HepG2 (cell line): ENCODE data around the gene PLRG1. TPM values are rescaled to one million over a fixed set of nuclear protein-coding genes. Genes with fewer than 3 reads are reported as not detected.

ENCODE experiments used
- ATAC-seq: fragments of 200-7000 bp; cut with Tn5 transposase; 3 replicates; pipeline ENCODE4 v1.9.1; 2020; ENCODE audit warnings: mild to moderate bottlenecking, moderate library complexity
- BruUV-seq: library from RNA; stranded (reverse); fragments of 400-500 nt; replicated peaks from 2 replicates; lab custom pipeline; 2021; lab: Mats Ljungman, UMichigan
- CTCF ChIA-PET: fragments of 300-600 bp; formaldehyde crosslinking; extraction: SDS; loops from one replicate; lab custom pipeline; 2021; ENCODE audit warnings: low total read pairs, inconsistent platforms, low intra/inter-chr PET ratio; lab: Yijun Ruan, JAX
- POLR2A ChIA-PET: fragments of 350-600 bp; sonication (Branson Sonifier 250); formaldehyde crosslinking; loops from one replicate; lab custom pipeline; 2020; ENCODE audit warnings: antibody characterized with exemption, inconsistent platforms; lab: Yijun Ruan, JAX
- DNase-seq: peaks from one replicate; pipeline ENCODE4 v3.0.0-alpha.2; 2015; ENCODE audit warnings: low spot score
- FAIRE-seq: peaks from 3 replicates; lab custom pipeline; 2011; peaks lifted over from hg19 to GRCh38; lab: Jason Lieb, UNC
- H2AFZ ChIP-seq: one replicate; pipeline ENCODE4 v1.6.1; 2011; ENCODE audit warnings: low read length, inconsistent platforms
- H3K27ac ChIP-seq: fragments of 300-600 bp; 3 replicates; pipeline ENCODE4 v1.8.0; 2011; ENCODE audit warnings: mixed run types, mild to moderate bottlenecking, mixed read lengths, low read length, inconsistent platforms; ENCODE audit not compliant: insufficient read depth; ENCODE audit errors: extremely low read length
- H3K27me3 ChIP-seq, 2 experiments: fragments of 200-600 bp in 1 of 2; 2 replicates in 1 of 2; 3 replicates in 1 of 2; pipeline versions ENCODE4 v1.6.0 to v1.8.0; 2011; ENCODE audit warnings: low read length in 2 of 2, mild to moderate bottlenecking in 2 of 2, moderate library complexity in 2 of 2, inconsistent platforms in 1 of 2; ENCODE audit not compliant: insufficient read depth in 2 of 2, control insufficient read depth in 1 of 2
- H3K36me3 ChIP-seq, 2 experiments: fragments of 200-600 bp in 1 of 2; replicated peaks in 1 of 2; 2 replicates in 1 of 2; 3 replicates in 1 of 2; pipeline versions ENCODE4 v1.5.1 to v1.8.0; 2011; ENCODE audit warnings: low read length in 2 of 2, inconsistent platforms in 1 of 2; ENCODE audit not compliant: insufficient read depth in 2 of 2, control insufficient read depth in 1 of 2
- H3K4me1 ChIP-seq: 2 replicates; pipeline ENCODE4 v1.5.1; 2012; ENCODE audit warnings: low read length, inconsistent platforms; ENCODE audit not compliant: insufficient read depth
- H3K4me2 ChIP-seq: 2 replicates; pipeline ENCODE4 v1.6.0; 2011; ENCODE audit warnings: low read depth, low read length, inconsistent platforms
- H3K4me3 ChIP-seq, 3 experiments: fragments of 200-600 bp in 1 of 3; sonication (generic), shearing (Covaris generic) in 1 of 3; replicated peaks in 1 of 3; 2 replicates each; pipeline ENCODE4 v1.5.1; 2011 to 2016; ENCODE audit warnings: low read length in 3 of 3, inconsistent platforms in 2 of 3, low read depth in 2 of 3, mild to moderate bottlenecking in 2 of 3, control low read depth in 1 of 3, mixed read lengths in 1 of 3; ENCODE audit not compliant: insufficient read depth in 1 of 3
- H3K79me2 ChIP-seq: one replicate; pipeline ENCODE4 v1.6.1; 2011; ENCODE audit warnings: low read length, inconsistent platforms; ENCODE audit not compliant: insufficient read depth
- H3K9ac ChIP-seq: 2 replicates; pipeline ENCODE4 v1.6.0; 2011; ENCODE audit warnings: mild to moderate bottlenecking, low read depth, low read length, inconsistent platforms; ENCODE audit not compliant: insufficient read depth
- H3K9me3 ChIP-seq: 2 replicates; pipeline ENCODE4 v1.5.1; 2012; ENCODE audit warnings: mild to moderate bottlenecking, low read length
- H4K20me1 ChIP-seq: 2 replicates; pipeline ENCODE4 v1.6.0; 2011; ENCODE audit warnings: inconsistent platforms, mild to moderate bottlenecking, low read length, moderate library complexity; ENCODE audit not compliant: insufficient read depth
- ERF ChIP-seq: IDR thresholded peaks from 2 replicates; pipeline ENCODE4 v1.6.1; 2018; ENCODE audit warnings: missing biosample characterization, missing genetic modification reagents
- NRL ChIP-seq: sonication (generic); formaldehyde crosslinking; IDR thresholded peaks from 2 replicates; pipeline ENCODE4 v1.5.0; 2020; ENCODE audit warnings: missing genetic modification reagents, mild to moderate bottlenecking, moderate library complexity, borderline replicate concordance
- TAF15 ChIP-seq: fragments of 200-400 bp; formaldehyde crosslinking; IDR thresholded peaks from one replicate; pipeline ENCODE4 v1.6.1; 2018; ENCODE audit warnings: mild to moderate bottlenecking, low read depth, low read length; ENCODE audit not compliant: poor library complexity, severe bottlenecking
- TBX2 ChIP-seq: sonication (generic); formaldehyde crosslinking; IDR thresholded peaks from 2 replicates; pipeline ENCODE4 v1.5.0; 2020; ENCODE audit warnings: missing genetic modification reagents, mild to moderate bottlenecking, borderline replicate concordance
- ZFP41 ChIP-seq: sonication (generic); formaldehyde crosslinking; IDR thresholded peaks from 2 replicates; pipeline ENCODE4 v1.4.0; 2020; ENCODE audit warnings: mild to moderate bottlenecking, missing genetic modification reagents, borderline replicate concordance
- ZNF205 ChIP-seq: IDR thresholded peaks from 2 replicates; pipeline ENCODE4 v1.6.1; 2018; ENCODE audit warnings: missing biosample characterization, missing genetic modification reagents
- ZNF256 ChIP-seq: sonication (generic); formaldehyde crosslinking; conservative IDR thresholded peaks from 2 replicates; pipeline ENCODE4 v1.4.0; 2020; ENCODE audit warnings: missing genetic modification reagents
- ZNF556 ChIP-seq: sonication (generic); formaldehyde crosslinking; IDR thresholded peaks from 2 replicates; pipeline ENCODE4 v1.4.0; 2020; ENCODE audit warnings: mild to moderate bottlenecking, missing genetic modification reagents, borderline replicate concordance
- WGBS: methylation state at CpG from one replicate; pipeline ENCODE4 v1.1.6; 2017; ENCODE audit warnings: low lambda C conversion rate; 5-methylcytosine and 5-hydroxymethylcytosine counted together
- in situ Hi-C: cut with HindIII; loops from 2 replicates; pipeline ENCODE4 v1.10.0; 2017; ENCODE audit warnings: low pct_unique_long_range_greater_than_20kb; ENCODE audit not compliant: extremely low pct_ligation_motif_present
- intact Hi-C: fragments of 100-400 bp; cut with micrococcal nuclease; formaldehyde crosslinking; loops from one replicate; pipeline ENCODE4 v1.10.0; 2022; ENCODE audit not compliant: unreplicated experiment
- polyA plus RNA-seq, 8 experiments: library from polyadenylated mRNA; depleted of rRNA in 3 of 8; stranded (reverse) in 7 of 8; unstranded in 1 of 8; fragments of >200 nt; fragmentation: Illumina TruSeq in 4 of 8; extraction: Trizol in 4 of 8; gene quantifications; 2 replicates each; pipeline versions ENCODE4 v1.2.1 to v1.2.3, GENCODE V29; 2011 to 2016; ENCODE audit warnings: low read depth in 4 of 8, missing spikeins in 1 of 8, mixed read lengths in 1 of 8; ENCODE audit not compliant: insufficient read depth in 1 of 8
- total RNA-seq, 5 experiments: library from RNA; depleted of rRNA; stranded (reverse); fragments of >200 nt; fragmentation: Illumina TruSeq; extraction: Trizol; gene quantifications; 2 replicates each; pipeline ENCODE4 v1.2.3, GENCODE V29; 2016; ENCODE audit warnings: low read depth in 1 of 5
- TF ChIP-seq, protein P1 (sequence below): sonication (generic); formaldehyde crosslinking; IDR thresholded peaks from 2 replicates; pipeline ENCODE4 v1.5.0; 2020; ENCODE audit warnings: missing genetic modification reagents
- TF ChIP-seq, protein P2 (sequence below): sonication (generic); formaldehyde crosslinking; IDR thresholded peaks from 2 replicates; pipeline ENCODE4 v1.5.1; 2020; ENCODE audit warnings: mild to moderate bottlenecking, moderate library complexity, missing genetic modification reagents
- TF ChIP-seq, protein P3 (sequence below): sonication (generic); formaldehyde crosslinking; IDR thresholded peaks from 2 replicates; pipeline ENCODE4 v1.4.0; 2020; ENCODE audit warnings: missing genetic modification reagents

PLRG1 gene
- total and polyA plus RNA-seq, 2 of the 13 experiments (the other 11 are each of a cell fraction or from before 2014, with no cell fraction given): 77.3 to 110 TPM

DNA sequence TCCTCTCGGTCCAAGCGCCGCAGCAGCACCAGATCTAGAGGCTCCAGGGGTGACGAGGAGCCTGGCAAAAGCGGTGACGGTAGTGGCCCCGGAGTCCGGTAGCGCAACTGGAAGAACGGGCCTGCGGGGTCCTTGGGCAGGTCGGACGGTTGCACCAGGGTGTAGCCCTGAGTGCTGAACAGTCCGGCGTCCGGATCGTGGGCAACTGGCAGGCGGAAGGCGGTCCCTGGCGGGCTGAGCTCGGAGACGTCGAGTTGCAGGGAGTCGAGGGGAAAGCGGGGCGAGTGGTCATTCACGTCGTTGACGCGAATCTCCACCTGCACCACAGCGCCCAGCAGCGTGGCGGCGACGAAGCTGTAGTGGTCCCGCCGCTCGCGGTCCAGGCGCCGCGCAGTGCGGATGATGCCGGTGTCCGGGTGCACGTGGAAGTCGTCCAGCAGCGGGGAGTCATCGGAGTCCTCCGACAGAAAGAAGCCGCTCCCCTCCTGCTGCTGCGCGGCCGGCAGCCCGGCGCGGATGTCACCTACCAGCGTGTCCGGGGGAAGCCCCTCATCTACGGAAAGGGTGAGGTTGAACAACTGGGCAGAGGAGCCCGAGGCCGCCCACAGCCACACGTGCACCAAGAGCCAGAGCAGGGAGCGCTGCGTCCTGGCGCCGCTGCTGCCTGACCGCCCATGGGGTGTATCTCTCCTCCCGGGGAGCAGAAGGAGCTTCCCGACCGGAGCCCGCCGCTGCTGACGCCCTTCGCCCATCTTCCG is 59.4 kb downstream of the PLRG1 start:
- BruUV-seq: no TSS peak
- peak overlapping the region; percentile 74 for H3K4me2 ChIP-seq
- no peak overlapping the region for H3K27ac ChIP-seq
- POLR2A ChIA-PET: no interaction called here
- in situ Hi-C loops: no loop called here
- CTCF ChIA-PET: no interaction called here
- intact Hi-C loops: no loop called here
- no peaks in the 10 kb centered on the region for H3K36me3 ChIP-seq
- TF ChIP-seq ERF (CRISPR knock-in tag) (no peak), ZNF556 (CRISPR knock-in tag) (no peak), NRL (CRISPR knock-in tag) (no peak), ZNF205 (CRISPR knock-in tag) (no peak)
- TF ChIP-seq, protein P1, sequence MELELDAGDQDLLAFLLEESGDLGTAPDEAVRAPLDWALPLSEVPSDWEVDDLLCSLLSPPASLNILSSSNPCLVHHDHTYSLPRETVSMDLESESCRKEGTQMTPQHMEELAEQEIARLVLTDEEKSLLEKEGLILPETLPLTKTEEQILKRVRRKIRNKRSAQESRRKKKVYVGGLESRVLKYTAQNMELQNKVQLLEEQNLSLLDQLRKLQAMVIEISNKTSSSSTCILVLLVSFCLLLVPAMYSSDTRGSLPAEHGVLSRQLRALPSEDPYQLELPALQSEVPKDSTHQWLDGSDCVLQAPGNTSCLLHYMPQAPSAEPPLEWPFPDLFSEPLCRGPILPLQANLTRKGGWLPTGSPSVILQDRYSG (CRISPR knock-in tag): no peak
- no peaks in the 10 kb centered on the region for H4K20me1 ChIP-seq
- peak overlapping the region in 2 of 3 experiments; percentile 44; a peak in 3 of 6 replicates for H3K4me3 ChIP-seq
- H3K9ac ChIP-seq: no peak overlapping the region
- H3K9me3 ChIP-seq: no peaks in the 10 kb centered on the region
- H3K79me2 ChIP-seq: no peaks in the 10 kb centered on the region
- no peak overlapping the region for H2AFZ ChIP-seq
- 82% methylated on average over 47 of the region's 76 CpGs for WGBS
- peaks cover 13% of the 10 kb centered on the region for H3K4me1 ChIP-seq
- peaks cover 0 to 8% of the 10 kb centered on the region in 2 experiments; a peak in 3 of 5 replicates for H3K27me3 ChIP-seq
- FAIRE-seq: no peak
- DNase-seq: no peak
- ATAC-seq: peak; percentile 44

DNA sequence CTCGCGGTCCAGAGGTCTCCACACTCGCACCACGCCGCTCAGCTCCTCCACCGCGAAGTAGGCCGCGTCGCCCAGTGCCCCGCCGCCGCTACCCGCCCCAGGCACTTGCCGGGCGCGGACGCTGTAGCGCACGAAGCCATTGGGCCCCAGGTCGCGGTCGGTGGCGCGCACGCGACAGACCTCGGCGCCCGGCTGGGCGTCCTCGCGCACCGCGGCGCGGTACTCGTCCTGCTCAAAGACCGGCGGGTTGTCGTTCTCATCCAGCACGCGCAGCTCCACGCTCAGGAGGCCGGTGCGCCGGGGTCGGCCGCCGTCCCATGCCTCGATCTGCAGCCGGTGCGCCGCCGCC is 60.0 kb downstream of the PLRG1 start:
- no TSS peak for BruUV-seq
- FAIRE-seq (no peak), ATAC-seq (no peak), DNase-seq (no peak)
- Histone ChIP-seq H3K4me2 (no peak overlapping the region), H3K27ac (no peak overlapping the region), H3K9me3 (no peaks in the 10 kb centered on the region), H3K4me3 (no peak overlapping the region), H4K20me1 (no peaks in the 10 kb centered on the region), H3K27me3 (peaks cover 0 to 8% of the 10 kb centered on the region in 2 experiments; a peak in 3 of 5 replicates), H3K9ac (no peak overlapping the region), H3K36me3 (no peaks in the 10 kb centered on the region), H3K4me1 (peaks cover 13% of the 10 kb centered on the region), H3K79me2 (no peaks in the 10 kb centered on the region), H2AFZ (no peak overlapping the region)
- ChIA-PET CTCF (no interaction called here), POLR2A (no interaction called here)
- WGBS: 96% methylated on average over 55 of the region's 55 CpGs
- intact Hi-C loops: no loop called here
- in situ Hi-C loops: no loop called here
- TF ChIP-seq, protein P2, sequence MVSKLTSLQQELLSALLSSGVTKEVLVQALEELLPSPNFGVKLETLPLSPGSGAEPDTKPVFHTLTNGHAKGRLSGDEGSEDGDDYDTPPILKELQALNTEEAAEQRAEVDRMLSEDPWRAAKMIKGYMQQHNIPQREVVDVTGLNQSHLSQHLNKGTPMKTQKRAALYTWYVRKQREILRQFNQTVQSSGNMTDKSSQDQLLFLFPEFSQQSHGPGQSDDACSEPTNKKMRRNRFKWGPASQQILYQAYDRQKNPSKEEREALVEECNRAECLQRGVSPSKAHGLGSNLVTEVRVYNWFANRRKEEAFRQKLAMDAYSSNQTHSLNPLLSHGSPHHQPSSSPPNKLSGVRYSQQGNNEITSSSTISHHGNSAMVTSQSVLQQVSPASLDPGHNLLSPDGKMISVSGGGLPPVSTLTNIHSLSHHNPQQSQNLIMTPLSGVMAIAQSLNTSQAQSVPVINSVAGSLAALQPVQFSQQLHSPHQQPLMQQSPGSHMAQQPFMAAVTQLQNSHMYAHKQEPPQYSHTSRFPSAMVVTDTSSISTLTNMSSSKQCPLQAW (CRISPR knock-in tag): no peak
- TF ChIP-seq TAF15 (no peak), TBX2 (CRISPR knock-in tag) (no peak), ZNF256 (CRISPR knock-in tag) (no peak), ZFP41 (CRISPR knock-in tag) (no peak)
- TF ChIP-seq, protein P3, sequence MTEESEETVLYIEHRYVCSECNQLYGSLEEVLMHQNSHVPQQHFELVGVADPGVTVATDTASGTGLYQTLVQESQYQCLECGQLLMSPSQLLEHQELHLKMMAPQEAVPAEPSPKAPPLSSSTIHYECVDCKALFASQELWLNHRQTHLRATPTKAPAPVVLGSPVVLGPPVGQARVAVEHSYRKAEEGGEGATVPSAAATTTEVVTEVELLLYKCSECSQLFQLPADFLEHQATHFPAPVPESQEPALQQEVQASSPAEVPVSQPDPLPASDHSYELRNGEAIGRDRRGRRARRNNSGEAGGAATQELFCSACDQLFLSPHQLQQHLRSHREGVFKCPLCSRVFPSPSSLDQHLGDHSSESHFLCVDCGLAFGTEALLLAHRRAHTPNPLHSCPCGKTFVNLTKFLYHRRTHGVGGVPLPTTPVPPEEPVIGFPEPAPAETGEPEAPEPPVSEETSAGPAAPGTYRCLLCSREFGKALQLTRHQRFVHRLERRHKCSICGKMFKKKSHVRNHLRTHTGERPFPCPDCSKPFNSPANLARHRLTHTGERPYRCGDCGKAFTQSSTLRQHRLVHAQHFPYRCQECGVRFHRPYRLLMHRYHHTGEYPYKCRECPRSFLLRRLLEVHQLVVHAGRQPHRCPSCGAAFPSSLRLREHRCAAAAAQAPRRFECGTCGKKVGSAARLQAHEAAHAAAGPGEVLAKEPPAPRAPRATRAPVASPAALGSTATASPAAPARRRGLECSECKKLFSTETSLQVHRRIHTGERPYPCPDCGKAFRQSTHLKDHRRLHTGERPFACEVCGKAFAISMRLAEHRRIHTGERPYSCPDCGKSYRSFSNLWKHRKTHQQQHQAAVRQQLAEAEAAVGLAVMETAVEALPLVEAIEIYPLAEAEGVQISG (CRISPR knock-in tag): no peak
